ENCODE data around the gene ABLIM3.

The ABLIM3 gene

DNA sequence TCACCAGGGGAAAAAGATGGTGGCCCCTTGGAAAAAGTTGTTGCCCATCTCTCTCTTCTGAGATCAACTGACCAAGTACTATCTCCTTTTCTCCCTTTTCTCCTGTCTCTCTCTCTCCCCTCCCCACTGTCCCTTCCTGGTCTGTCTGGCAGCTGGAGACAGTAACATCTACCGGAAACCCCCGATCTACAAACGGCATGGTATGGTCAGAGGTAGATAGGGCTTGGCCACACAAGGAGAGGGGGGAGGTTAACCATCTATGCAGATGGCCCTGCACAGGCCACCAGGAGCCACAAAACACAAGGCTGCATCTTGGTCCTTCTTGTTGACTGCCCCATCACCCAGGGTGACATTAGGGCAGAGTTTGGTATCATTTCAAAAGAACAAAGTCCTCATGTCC, 101.0 kb downstream of the ABLIM3 start:
- TF ChIP-seq, protein P1, sequence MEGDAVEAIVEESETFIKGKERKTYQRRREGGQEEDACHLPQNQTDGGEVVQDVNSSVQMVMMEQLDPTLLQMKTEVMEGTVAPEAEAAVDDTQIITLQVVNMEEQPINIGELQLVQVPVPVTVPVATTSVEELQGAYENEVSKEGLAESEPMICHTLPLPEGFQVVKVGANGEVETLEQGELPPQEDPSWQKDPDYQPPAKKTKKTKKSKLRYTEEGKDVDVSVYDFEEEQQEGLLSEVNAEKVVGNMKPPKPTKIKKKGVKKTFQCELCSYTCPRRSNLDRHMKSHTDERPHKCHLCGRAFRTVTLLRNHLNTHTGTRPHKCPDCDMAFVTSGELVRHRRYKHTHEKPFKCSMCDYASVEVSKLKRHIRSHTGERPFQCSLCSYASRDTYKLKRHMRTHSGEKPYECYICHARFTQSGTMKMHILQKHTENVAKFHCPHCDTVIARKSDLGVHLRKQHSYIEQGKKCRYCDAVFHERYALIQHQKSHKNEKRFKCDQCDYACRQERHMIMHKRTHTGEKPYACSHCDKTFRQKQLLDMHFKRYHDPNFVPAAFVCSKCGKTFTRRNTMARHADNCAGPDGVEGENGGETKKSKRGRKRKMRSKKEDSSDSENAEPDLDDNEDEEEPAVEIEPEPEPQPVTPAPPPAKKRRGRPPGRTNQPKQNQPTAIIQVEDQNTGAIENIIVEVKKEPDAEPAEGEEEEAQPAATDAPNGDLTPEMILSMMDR (IDR thresholded peaks at IDR 0.05; ENCODE audit: low read depth, low read length): no peak
- no peak for DNase-seq (ENCODE audit: extremely low read depth, low read depth)

- no peak for DNase-seq (ENCODE audit: extremely low read depth, low read depth)
- TF ChIP-seq, protein P1 (IDR thresholded peaks at IDR 0.05; ENCODE audit: low read depth, low read length): no peak
Observed at GRCh38 chr5:149246906-149247305, 105.6 kb downstream of the ABLIM3 start.

- TF ChIP-seq, protein P1 (IDR thresholded peaks at IDR 0.05; ENCODE audit: low read depth, low read length): no peak
Observed at GRCh38 chr5:149247726-149248125, 106.4 kb downstream of the ABLIM3 start.

DNA sequence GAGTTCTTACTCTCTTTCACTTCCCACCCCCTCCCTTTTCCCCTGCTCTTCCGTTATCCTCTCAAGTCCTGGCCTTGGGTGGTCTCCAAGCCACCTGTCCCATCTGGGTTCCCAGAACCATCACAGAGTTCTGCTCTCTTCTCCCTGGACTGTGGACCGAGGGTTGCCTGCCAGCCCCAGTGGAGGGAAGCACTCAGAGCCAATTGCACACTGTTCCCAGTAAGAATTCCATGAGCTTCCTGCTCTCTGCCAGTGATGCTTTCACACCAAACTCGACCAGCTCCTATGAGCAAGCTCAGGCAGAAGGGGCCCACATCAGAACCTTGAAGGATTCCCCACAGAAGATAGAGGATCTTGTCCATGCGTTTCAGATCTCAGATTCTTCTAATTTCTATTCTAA, 110.3 kb downstream of the ABLIM3 start:
- DNase-seq (ENCODE audit: extremely low read depth, low read depth): no peak
- TF ChIP-seq, protein P1 (IDR thresholded peaks at IDR 0.05; ENCODE audit: low read depth, low read length): no peak

More at GRCh38 chr5:149247726-149248125, 106.4 kb downstream of the ABLIM3 start:
- DNase-seq (ENCODE audit: extremely low read depth, low read depth): no peak

DNA sequence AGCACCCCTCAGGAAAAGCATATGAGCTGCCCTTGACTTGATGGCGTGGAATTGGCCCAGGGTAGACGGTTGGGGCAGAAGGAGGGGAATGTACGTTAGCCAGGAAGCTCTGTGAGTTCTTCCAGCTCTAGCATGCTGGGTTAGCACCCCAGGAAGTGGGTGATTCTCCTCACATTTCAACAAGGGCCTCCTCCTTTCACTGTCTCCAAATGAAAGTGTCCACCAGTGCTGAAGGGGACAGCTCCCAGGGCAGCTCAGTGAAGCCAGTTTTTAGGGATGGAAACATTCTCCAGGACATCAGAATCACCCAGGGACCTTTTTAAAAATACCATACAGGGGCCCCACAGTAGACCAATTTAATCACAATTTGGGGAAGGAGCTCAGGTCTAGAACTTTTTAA, 113.2 kb downstream of the ABLIM3 start:
- TF ChIP-seq, protein P1 (IDR thresholded peaks at IDR 0.05; ENCODE audit: low read depth, low read length): no peak
- no peak for DNase-seq (ENCODE audit: extremely low read depth, low read depth)

DNA sequence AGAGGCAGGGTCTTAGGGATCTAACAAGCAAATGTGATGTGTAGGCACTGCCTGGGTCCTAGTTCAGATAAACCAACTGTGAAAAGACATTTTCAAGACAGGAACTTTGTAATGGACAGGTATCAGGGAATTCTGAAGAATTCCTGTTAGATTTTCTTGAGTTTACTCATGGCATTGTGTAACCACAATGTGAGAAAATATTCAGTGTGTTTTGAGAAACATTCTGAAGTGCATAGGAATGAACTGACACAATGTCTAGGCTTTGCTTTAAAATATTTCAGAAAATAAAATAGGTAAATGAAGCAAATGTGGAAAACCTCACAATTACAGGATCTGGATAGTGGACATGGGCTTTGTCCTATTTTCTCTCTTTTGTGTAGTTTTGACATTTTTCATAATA, 115.2 kb downstream of the ABLIM3 start:
- TF ChIP-seq, protein P1 (IDR thresholded peaks at IDR 0.05; ENCODE audit: low read depth, low read length): no peak
- DNase-seq (ENCODE audit: extremely low read depth, low read depth): no peak

DNA sequence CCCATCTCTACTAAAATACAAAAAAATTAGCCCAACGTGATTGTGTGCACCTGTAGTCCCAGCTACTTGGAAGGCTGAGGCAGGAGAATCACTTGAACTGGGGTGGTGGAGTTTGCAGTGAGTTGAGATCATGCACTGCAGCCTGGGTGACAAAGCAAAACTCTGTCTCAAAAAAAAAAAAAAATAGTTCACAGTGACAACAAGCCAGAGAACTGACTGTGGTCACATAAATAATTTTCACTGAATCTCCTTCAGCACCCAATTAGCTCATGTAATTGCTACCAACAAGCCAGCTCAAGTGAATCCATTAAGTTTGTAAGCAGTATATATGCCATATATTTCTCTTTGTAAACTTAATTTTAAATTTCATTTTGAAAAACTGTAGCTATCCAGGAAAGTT, 115.8 kb downstream of the ABLIM3 start:
- TF ChIP-seq, protein P1 (IDR thresholded peaks at IDR 0.05; ENCODE audit: low read depth, low read length): no peak

More for the DNA sequence above, 115.8 kb downstream of the ABLIM3 start:
- DNase-seq (ENCODE audit: extremely low read depth, low read depth): no peak
